Measurements from ENCODE around the gene NMB. TPM values are rescaled to one million over a fixed set of nuclear protein-coding genes. Genes with fewer than 3 reads are reported as not detected.
A peak's percentile ranks its signal among the peaks of the same experiment; 100 is the strongest.
"Not testable (repeated sequence)": the region's sequence is repeated elsewhere in the genome, so short reads cannot be mapped to it uniquely, and the experiment has no call there.

NMB gene
- total RNA-seq, 1 donor from 2014 or later = 14.3 TPM

- Mint-ChIP-seq H3K27ac (ENCODE audit: unreplicated experiment) (no peak overlapping the region), H3K27me3 (ENCODE audit: unreplicated experiment) (no peaks in the 10 kb centered on the region), H3K4me1 (ENCODE audit: unreplicated experiment) (no peaks in the 10 kb centered on the region), H3K4me3 (ENCODE audit: unreplicated experiment) (no peak overlapping the region), H3K9me3 (ENCODE audit: unreplicated experiment) (no peaks in the 10 kb centered on the region), H3K36me3 (ENCODE audit: low read depth, unreplicated experiment) (no peaks in the 10 kb centered on the region)
- TF ChIP-seq CTCF (IDR thresholded peaks at IDR 0.05; ENCODE audit: unreplicated experiment) = no peak
- no peak for DNase-seq (ENCODE audit: low spot score)
Measured at GRCh38 chr15:84697236-84697990, 39.4 kb upstream of the NMB start.

- no peaks in the 10 kb centered on the region for H3K36me3 Mint-ChIP-seq (ENCODE audit: low read depth, unreplicated experiment)
- no peak overlapping the region for H3K27ac Mint-ChIP-seq (ENCODE audit: unreplicated experiment)
- TF ChIP-seq CTCF (IDR thresholded peaks at IDR 0.05; ENCODE audit: unreplicated experiment) = no peak
- no peak overlapping the region for H3K4me3 Mint-ChIP-seq (ENCODE audit: unreplicated experiment)
- H3K4me1 Mint-ChIP-seq (ENCODE audit: unreplicated experiment) = no peaks in the 10 kb centered on the region
- no peaks in the 10 kb centered on the region for H3K27me3 Mint-ChIP-seq (ENCODE audit: unreplicated experiment)
- no peaks in the 10 kb centered on the region for H3K9me3 Mint-ChIP-seq (ENCODE audit: unreplicated experiment)
- DNase-seq (ENCODE audit: low spot score) = no peak
Measured at GRCh38 chr15:84696757-84697156, 38.8 kb upstream of the NMB start.

GRCh38 chr15:84690342-84690741 lies 32.3 kb upstream of the NMB start:
- TF ChIP-seq CTCF (IDR thresholded peaks at IDR 0.05; ENCODE audit: unreplicated experiment) = no peak
- Mint-ChIP-seq H3K4me1 (ENCODE audit: unreplicated experiment) (no peaks in the 10 kb centered on the region), H3K4me3 (ENCODE audit: unreplicated experiment) (peak overlapping the region; percentile 74), H3K27ac (ENCODE audit: unreplicated experiment) (no peak overlapping the region), H3K36me3 (ENCODE audit: low read depth, unreplicated experiment) (peaks cover 12% of the 10 kb centered on the region), H3K27me3 (ENCODE audit: unreplicated experiment) (no peaks in the 10 kb centered on the region), H3K9me3 (ENCODE audit: unreplicated experiment) (no peaks in the 10 kb centered on the region)
- DNase-seq (ENCODE audit: low spot score) = no peak

GRCh38 chr15:84689858-84690257 lies 31.9 kb upstream of the NMB start:
- Mint-ChIP-seq H3K36me3 (ENCODE audit: low read depth, unreplicated experiment) (peaks cover 12% of the 10 kb centered on the region), H3K4me3 (ENCODE audit: unreplicated experiment) (peak overlapping the region; percentile 74), H3K4me1 (ENCODE audit: unreplicated experiment) (no peaks in the 10 kb centered on the region), H3K27ac (ENCODE audit: unreplicated experiment) (no peak overlapping the region), H3K9me3 (ENCODE audit: unreplicated experiment) (no peaks in the 10 kb centered on the region), H3K27me3 (ENCODE audit: unreplicated experiment) (no peaks in the 10 kb centered on the region)
- TF ChIP-seq CTCF (IDR thresholded peaks at IDR 0.05; ENCODE audit: unreplicated experiment) = no peak
- DNase-seq (ENCODE audit: low spot score) = no peak

- peaks cover 17% of the 10 kb centered on the region for H3K36me3 Mint-ChIP-seq (ENCODE audit: low read depth, unreplicated experiment)
- peaks cover 10% of the 10 kb centered on the region for H3K4me1 Mint-ChIP-seq (ENCODE audit: unreplicated experiment)
- not testable (repeated sequence) for H3K27me3 Mint-ChIP-seq (ENCODE audit: unreplicated experiment); H3K4me3 Mint-ChIP-seq (ENCODE audit: unreplicated experiment); H3K27ac Mint-ChIP-seq (ENCODE audit: unreplicated experiment); DNase-seq (ENCODE audit: low spot score); H3K9me3 Mint-ChIP-seq (ENCODE audit: unreplicated experiment)
Measured at GRCh38 chr15:84686446-84686845, 28.4 kb upstream of the NMB start.

Data from endothelial cell (in vitro differentiated cells).